PC-9 (cell line): ENCODE data around the gene NUP54.

ENCODE experiments used
- EZH2 ChIP-seq: fragments of 200-600 bp; sonication (generic); IDR thresholded peaks from 2 replicates; pipeline ENCODE4 v1.8.0; 2017; ENCODE audit warnings: antibody characterized with exemption, low read depth
- TF ChIP-seq, protein P1 (sequence below): fragments of 200-600 bp; sonication (generic); conservative IDR thresholded peaks from 2 replicates; pipeline ENCODE4 v1.6.1; 2017; ENCODE audit warnings: mixed run types, antibody characterized with exemption, mild to moderate bottlenecking, moderate library complexity

DNA sequence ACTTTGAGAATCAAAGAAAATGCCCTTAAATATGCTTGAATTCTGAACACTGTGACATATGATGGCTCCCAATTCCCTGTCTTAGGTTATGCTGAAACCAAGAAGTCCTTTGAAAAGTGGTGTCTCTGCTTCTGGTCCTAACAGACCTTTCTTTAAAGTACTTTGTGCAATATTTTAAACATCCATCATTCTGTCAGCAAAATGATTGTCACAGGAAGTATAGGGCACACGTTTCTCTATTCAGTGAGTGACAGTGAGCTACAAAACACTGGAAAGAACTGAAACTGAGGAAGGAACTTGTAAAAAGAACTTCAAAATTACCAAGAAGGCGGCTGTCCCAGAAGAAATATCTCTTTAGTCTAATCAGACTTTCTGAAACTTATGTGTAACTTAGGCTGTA lies 12.2 kb upstream of the NUP54 start:
- TF ChIP-seq, protein P1, sequence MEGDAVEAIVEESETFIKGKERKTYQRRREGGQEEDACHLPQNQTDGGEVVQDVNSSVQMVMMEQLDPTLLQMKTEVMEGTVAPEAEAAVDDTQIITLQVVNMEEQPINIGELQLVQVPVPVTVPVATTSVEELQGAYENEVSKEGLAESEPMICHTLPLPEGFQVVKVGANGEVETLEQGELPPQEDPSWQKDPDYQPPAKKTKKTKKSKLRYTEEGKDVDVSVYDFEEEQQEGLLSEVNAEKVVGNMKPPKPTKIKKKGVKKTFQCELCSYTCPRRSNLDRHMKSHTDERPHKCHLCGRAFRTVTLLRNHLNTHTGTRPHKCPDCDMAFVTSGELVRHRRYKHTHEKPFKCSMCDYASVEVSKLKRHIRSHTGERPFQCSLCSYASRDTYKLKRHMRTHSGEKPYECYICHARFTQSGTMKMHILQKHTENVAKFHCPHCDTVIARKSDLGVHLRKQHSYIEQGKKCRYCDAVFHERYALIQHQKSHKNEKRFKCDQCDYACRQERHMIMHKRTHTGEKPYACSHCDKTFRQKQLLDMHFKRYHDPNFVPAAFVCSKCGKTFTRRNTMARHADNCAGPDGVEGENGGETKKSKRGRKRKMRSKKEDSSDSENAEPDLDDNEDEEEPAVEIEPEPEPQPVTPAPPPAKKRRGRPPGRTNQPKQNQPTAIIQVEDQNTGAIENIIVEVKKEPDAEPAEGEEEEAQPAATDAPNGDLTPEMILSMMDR, result no peak
- no peak for TF ChIP-seq EZH2
